ENCODE data around the gene TSHZ2.

DNA sequence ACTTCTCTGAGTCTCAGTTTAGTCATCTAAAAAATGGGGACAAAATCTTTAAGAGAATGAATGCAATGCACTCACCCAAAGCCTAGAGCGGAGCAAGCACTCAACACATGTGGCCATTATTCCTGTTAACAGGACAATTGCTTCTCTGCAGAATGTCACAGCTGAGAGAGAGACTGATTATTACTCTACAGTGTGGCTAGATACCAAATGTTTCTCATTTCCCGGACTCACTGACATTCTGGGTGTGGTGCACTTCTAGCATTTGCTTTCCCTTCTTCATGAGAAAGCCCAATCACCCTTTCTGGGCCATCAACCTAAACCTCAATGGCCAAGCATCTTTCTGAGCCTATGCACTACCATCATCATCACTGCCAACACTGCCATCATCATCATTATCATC lies 347.6 kb downstream of the TSHZ2 start:
- TF ChIP-seq, protein P1, sequence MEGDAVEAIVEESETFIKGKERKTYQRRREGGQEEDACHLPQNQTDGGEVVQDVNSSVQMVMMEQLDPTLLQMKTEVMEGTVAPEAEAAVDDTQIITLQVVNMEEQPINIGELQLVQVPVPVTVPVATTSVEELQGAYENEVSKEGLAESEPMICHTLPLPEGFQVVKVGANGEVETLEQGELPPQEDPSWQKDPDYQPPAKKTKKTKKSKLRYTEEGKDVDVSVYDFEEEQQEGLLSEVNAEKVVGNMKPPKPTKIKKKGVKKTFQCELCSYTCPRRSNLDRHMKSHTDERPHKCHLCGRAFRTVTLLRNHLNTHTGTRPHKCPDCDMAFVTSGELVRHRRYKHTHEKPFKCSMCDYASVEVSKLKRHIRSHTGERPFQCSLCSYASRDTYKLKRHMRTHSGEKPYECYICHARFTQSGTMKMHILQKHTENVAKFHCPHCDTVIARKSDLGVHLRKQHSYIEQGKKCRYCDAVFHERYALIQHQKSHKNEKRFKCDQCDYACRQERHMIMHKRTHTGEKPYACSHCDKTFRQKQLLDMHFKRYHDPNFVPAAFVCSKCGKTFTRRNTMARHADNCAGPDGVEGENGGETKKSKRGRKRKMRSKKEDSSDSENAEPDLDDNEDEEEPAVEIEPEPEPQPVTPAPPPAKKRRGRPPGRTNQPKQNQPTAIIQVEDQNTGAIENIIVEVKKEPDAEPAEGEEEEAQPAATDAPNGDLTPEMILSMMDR (IDR thresholded peaks at IDR 0.05; ENCODE audit: low read length), result no peak
- no peak for TF ChIP-seq EZH2 (IDR thresholded peaks at IDR 0.05; ENCODE audit: borderline replicate concordance, low read length)

Data from OCI-LY1 (cell line).